GM21529 (cell line): ENCODE measurements around the gene CHD9NB.

Source experiments
- ATAC-seq: cut with Tn5 transposase; IDR thresholded peaks from one replicate; pipeline ENCODE4 v1.9.1; 2021; ENCODE audit not compliant: unreplicated experiment

CHD9NB gene

GRCh38 chr16:53052519-53053501, at the start of gene CHD9NB:
TSS of gene CHD9NB (minus strand) at chr16:53052897. CDS start at chr16:53044158, 8,739 bp downstream.
- ATAC-seq: no peak

- ATAC-seq: no peak
These were observed 48.2 kb upstream of the CHD9NB start for GRCh38 chr16:53100889-53101288.

GRCh38 chr16:53100131-53100748, 47.5 kb upstream of the CHD9NB start:
- ATAC-seq: no peak

- ATAC-seq: peak; percentile 55
These were observed 46.8 kb upstream of the CHD9NB start for GRCh38 chr16:53099318-53100130.

- ATAC-seq: peak; percentile 56
These were observed 46.0 kb upstream of the CHD9NB start for GRCh38 chr16:53098526-53099317.

- no peak for ATAC-seq
These were observed 44.5 kb upstream of the CHD9NB start for GRCh38 chr16:53097190-53097589.

GRCh38 chr16:53094013-53094630, 41.4 kb upstream of the CHD9NB start:
- ATAC-seq: peak; percentile 51

- no peak for ATAC-seq
These were observed 40.6 kb upstream of the CHD9NB start for GRCh38 chr16:53093162-53093744.

GRCh38 chr16:53092284-53092683, 39.6 kb upstream of the CHD9NB start:
- no peak for ATAC-seq

- ATAC-seq: peak; percentile 56
These were observed 38.9 kb upstream of the CHD9NB start for GRCh38 chr16:53091466-53092211.

- peak; percentile 61 for ATAC-seq
These were observed 38.1 kb upstream of the CHD9NB start for GRCh38 chr16:53090591-53091411.

GRCh38 chr16:53090286-53090590, 37.5 kb upstream of the CHD9NB start:
- ATAC-seq: no peak

GRCh38 chr16:53089434-53090285, 37.0 kb upstream of the CHD9NB start:
- ATAC-seq: no peak

GRCh38 chr16:53087101-53087500, 34.4 kb upstream of the CHD9NB start:
- ATAC-seq: no peak

GRCh38 chr16:53085931-53086421, 33.3 kb upstream of the CHD9NB start:
- no peak for ATAC-seq

GRCh38 chr16:53085369-53085843, 32.7 kb upstream of the CHD9NB start:
- no peak for ATAC-seq

GRCh38 chr16:53084746-53085334, 32.1 kb upstream of the CHD9NB start:
- no peak for ATAC-seq
